Testis (tissue), 2 donors: ENCODE results near the gene TMEM184A.

Experiments used
- CTCF ChIP-seq, 3 experiments: fragments of 450-650 bp in 2 of 3; fragments of 200-600 bp in 1 of 3; sonication (generic) in 1 of 3; IDR thresholded peaks; one replicate each; pipeline ENCODE4 v1.5.1; 2016 to 2019; ENCODE audit warnings: antibody characterized with exemption in 3 of 3, mild to moderate bottlenecking in 2 of 3, moderate library complexity in 1 of 3
- POLR2A ChIP-seq: fragments of 450-650 bp; IDR thresholded peaks from one replicate; pipeline ENCODE4 v1.6.1; 2017; ENCODE audit warnings: antibody characterized with exemption, mild to moderate bottlenecking, moderate library complexity

GRCh38 chr7:1557006-1557405 is 1.0 kb upstream of the TMEM184A start:
- TF ChIP-seq CTCF (IDR thresholded peaks at IDR 0.05) (no peak), POLR2A (no peak)
